ENCODE data around the gene TMCO6. TPM values are rescaled to one million over a fixed set of nuclear protein-coding genes. Genes with fewer than 3 reads are reported as not detected.

Gene TMCO6
- total and polyA plus RNA-seq, 2 of the 4 experiments (the other 2 are of a cell fraction): 6.6 to 10.6 TPM

DNA sequence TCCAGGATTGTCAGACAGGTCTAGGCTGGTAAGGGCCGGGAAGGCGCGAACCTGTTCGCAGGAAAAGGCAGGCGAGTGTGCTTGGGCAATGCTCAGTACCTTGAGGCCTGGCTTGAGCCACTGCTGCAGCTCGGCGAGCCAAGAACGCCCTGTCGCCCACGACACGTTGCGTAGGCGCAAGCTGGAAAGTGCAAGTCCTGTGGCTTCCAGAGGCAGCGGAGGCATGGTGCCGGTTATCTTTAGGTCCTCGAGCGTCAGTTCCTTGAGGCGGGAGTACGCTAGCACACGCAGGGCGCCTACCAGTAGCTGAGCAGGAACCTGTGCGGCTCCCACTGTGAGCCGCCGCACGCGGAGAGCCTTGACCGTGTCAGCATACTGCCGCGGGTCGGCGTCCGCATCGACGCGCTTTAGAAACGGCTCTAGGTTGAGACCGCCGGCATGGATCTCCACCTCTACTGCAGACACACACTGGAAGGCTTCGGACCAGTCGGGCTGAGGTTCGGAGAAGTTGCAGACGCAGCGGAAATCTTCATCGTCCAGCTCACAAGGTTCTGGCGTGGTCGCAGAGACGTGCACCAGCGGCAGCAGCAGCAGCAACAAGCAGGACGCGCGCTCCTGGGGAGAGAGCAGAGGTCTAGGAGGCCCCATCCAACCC, 6.8 kb upstream of the TMCO6 start:
- TF ChIP-seq NFE2L2 (IDR thresholded peaks at IDR 0.05; ENCODE audit: low read depth, low read length): no peak
- TF ChIP-seq, protein P1, sequence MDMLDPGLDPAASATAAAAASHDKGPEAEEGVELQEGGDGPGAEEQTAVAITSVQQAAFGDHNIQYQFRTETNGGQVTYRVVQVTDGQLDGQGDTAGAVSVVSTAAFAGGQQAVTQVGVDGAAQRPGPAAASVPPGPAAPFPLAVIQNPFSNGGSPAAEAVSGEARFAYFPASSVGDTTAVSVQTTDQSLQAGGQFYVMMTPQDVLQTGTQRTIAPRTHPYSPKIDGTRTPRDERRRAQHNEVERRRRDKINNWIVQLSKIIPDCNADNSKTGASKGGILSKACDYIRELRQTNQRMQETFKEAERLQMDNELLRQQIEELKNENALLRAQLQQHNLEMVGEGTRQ (IDR thresholded peaks at IDR 0.05; ENCODE audit: low read depth, low read length): no peak
- peak; percentile 46 for TF ChIP-seq MAFK (IDR thresholded peaks at IDR 0.05; ENCODE audit: low read depth, low read length)
- BruUV-seq (replicated peaks): no TSS peak
- dilution Hi-C loops (cut with HindIII; ENCODE audit: low sequenced_read_pairs, unreplicated experiment): no loop called here
- 4% methylated on average over 34 of the region's 51 CpGs; no CpG with 5 or more reads in 1 of the 2 experiments for WGBS, 2 experiments (ENCODE audit: extremely low coverage in 2 of 2, insufficient read length in 1 of 2)
- H2AFZ ChIP-seq (replicated peaks; ENCODE audit: low read length, poor library complexity): peak overlapping the region; percentile 95
- peak overlapping the region; percentile 60 for H3K23ac ChIP-seq (ENCODE audit: low read depth, low read length)
- no peaks in the 10 kb centered on the region for H3K79me1 ChIP-seq (ENCODE audit: low read depth in 1 of 2, low read length in 2 of 2)
- peak overlapping the region; percentile 58 for H2AK9ac ChIP-seq (replicated peaks; ENCODE audit: low read depth, low read length, poor library complexity)
- H3K14ac ChIP-seq (replicated peaks; ENCODE audit: low read depth, low read length): no peak overlapping the region; the same call in 1 of the 2 replicates
- H2AK5ac ChIP-seq (ENCODE audit: low read depth, low read length): no peak overlapping the region
- H3K36me3 ChIP-seq (ENCODE audit: control insufficient read depth, insufficient read depth, low read length): no peaks in the 10 kb centered on the region
- peaks cover 16% of the 10 kb centered on the region for H3K27me3 ChIP-seq (ENCODE audit: control insufficient read depth, insufficient read depth, low read length)
- H2BK15ac ChIP-seq (ENCODE audit: low read depth, low read length): no peak overlapping the region
- no peaks in the 10 kb centered on the region; the same call in 1 of the 2 replicates for H3K9me3 ChIP-seq (ENCODE audit: control insufficient read depth, insufficient read depth, low read length)
- DNase-seq (peak; percentile 54), ATAC-seq (ENCODE audit: low read depth) (peak; percentile 74)
- H2BK5ac ChIP-seq (ENCODE audit: low read depth, low read length, poor library complexity, severe bottlenecking): no peak overlapping the region
- no peak overlapping the region for H4K91ac ChIP-seq (ENCODE audit: insufficient read depth, low read depth, low read length)
- peak overlapping the region; percentile 71 for H3K4me2 ChIP-seq (ENCODE audit: low read depth, low read length)
- POLR2A ChIA-PET (ENCODE audit: unreplicated experiment): no interaction called here
- intact Hi-C loops (cut with micrococcal nuclease): loop anchor here (10.0 kb wide), 1 partner anchor 388 kb away; no protein-coding TSS in a partner anchor
- no peak overlapping the region for H2BK120ac ChIP-seq (ENCODE audit: low read depth, low read length)
- H3K4me1 ChIP-seq (ENCODE audit: control insufficient read depth, insufficient read depth, low read length): peaks cover 5% of the 10 kb centered on the region; the same call in 1 of the 2 replicates
- CTCF ChIA-PET: interaction anchor here (1.0 kb wide), 2 partner anchors 85 to 259 kb away, joined by 3 to 4 read pairs; partner anchors contain the start of gene EIF4EBP3
- no peak overlapping the region for H2BK20ac ChIP-seq (ENCODE audit: low read depth, low read length)
- no peak overlapping the region for H3K9ac ChIP-seq (ENCODE audit: low read depth, low read length)
- H3K18ac ChIP-seq (ENCODE audit: low read depth, low read length): no peak overlapping the region
- in situ Hi-C loops (cut with MboI; ENCODE audit: low sequenced_read_pairs): no loop called here
- H3K56ac ChIP-seq (ENCODE audit: extremely low read depth, insufficient read depth, low read length): no peak overlapping the region
- H4K8ac ChIP-seq (ENCODE audit: low read depth in 2 of 2, low read length in 2 of 2): no peak overlapping the region
- no peak overlapping the region for H4K5ac ChIP-seq (ENCODE audit: low read depth, low read length)
- H3K9me1 ChIP-seq (ENCODE audit: insufficient read depth, low read length): no peaks in the 10 kb centered on the region
- H3K4me3 ChIP-seq (ENCODE audit: insufficient read depth, low read depth, low read length): peak overlapping the region; percentile 30
- H3K4ac ChIP-seq (ENCODE audit: low read depth, low read length): no peak overlapping the region
- no peaks in the 10 kb centered on the region for H4K20me1 ChIP-seq (ENCODE audit: insufficient read depth, low read length)
- H3K27ac ChIP-seq (ENCODE audit: insufficient read depth, low read length): no peak overlapping the region

Measured in IMR-90 (cell line).